Kidney (tissue), 22 donors: Measurements from ENCODE around the gene KCNK5. TPM values are rescaled to one million over a fixed set of nuclear protein-coding genes. Genes with fewer than 3 reads are reported as not detected.

Experiments
- DNase-seq, 5 donors: peaks; one replicate each; pipeline ENCODE4 v3.0.0-alpha.2; 2013 to 2020
- FAIRE-seq: peaks from 2 replicates; lab custom pipeline; 2012; peaks lifted over from hg19 to GRCh38; lab: Jason Lieb, UNC
- H3K27ac ChIP-seq, 2 donors: one replicate each; pipeline ENCODE4 v1.7.0; 2013; ENCODE audit warnings: low read depth in 2 of 2, low read length in 2 of 2, inconsistent platforms in 1 of 2
- H3K27me3 ChIP-seq: one replicate; pipeline ENCODE4 v1.7.1; 2013; ENCODE audit warnings: low read length, inconsistent platforms; ENCODE audit not compliant: control insufficient read depth, insufficient read depth
- H3K36me3 ChIP-seq, 3 donors: one replicate each; pipeline versions ENCODE4 v1.7.0 to v1.7.1; 2013; ENCODE audit warnings: low read length in 3 of 3, control low read depth in 1 of 3, inconsistent platforms in 1 of 3; ENCODE audit not compliant: insufficient read depth in 3 of 3, control insufficient read depth in 2 of 3
- H3K4me1 ChIP-seq, 3 donors: one replicate each; pipeline versions ENCODE4 v1.7.0 to v1.7.1; 2013; ENCODE audit warnings: low read length in 3 of 3, inconsistent platforms in 1 of 3, low read depth in 1 of 3; ENCODE audit not compliant: control insufficient read depth in 2 of 3, insufficient read depth in 2 of 3
- H3K4me3 ChIP-seq, 3 donors: one replicate each; pipeline versions ENCODE4 v1.7.0 to v1.8.1; 2013; ENCODE audit warnings: low read length in 3 of 3, control low read depth in 1 of 3, inconsistent platforms in 1 of 3
- H3K9ac ChIP-seq, 3 donors: one replicate each; pipeline versions ENCODE4 v1.7.0 to v1.7.1; 2013; ENCODE audit warnings: low read length in 3 of 3, control low read depth in 1 of 3, inconsistent platforms in 1 of 3
- H3K9me3 ChIP-seq, 3 donors: one replicate each; pipeline versions ENCODE4 v1.7.0 to v1.7.1; 2013; ENCODE audit warnings: low read length in 3 of 3, control low read depth in 1 of 3, inconsistent platforms in 1 of 3; ENCODE audit not compliant: control insufficient read depth in 2 of 3, insufficient read depth in 1 of 3
- CTCF ChIP-seq: IDR thresholded peaks from 3 replicates; pipeline ENCODE4 v1.5.1; 2012; ENCODE audit warnings: mild to moderate bottlenecking, moderate library complexity, borderline replicate concordance; ENCODE audit not compliant: insufficient read depth; ENCODE audit errors: extremely low read depth
- intact Hi-C: fragments of 100-400 bp; cut with DNase I; formaldehyde crosslinking; loops from one replicate; pipeline ENCODE4 v1.11.1; 2022
- long read RNA-seq, 10 donors: library from polyadenylated mRNA in 1 of 10; unstranded in 1 of 10; transcript quantifications; one replicate each; pipeline ENCODE4 v2.0.0 and lab custom pipeline, GENCODE V29; 2021 to 2026
- polyA plus RNA-seq: library from polyadenylated mRNA; stranded (reverse); fragments of 350-450 nt; fragmentation: Illumina TruSeq; extraction: RNeasy Lipid Tissue Mini Kit (QIAGEN cat#74804); gene quantifications from one replicate; pipeline ENCODE4 v1.2.3, GENCODE V29; 2014; ENCODE audit warnings: low read depth, low replicate concordance; ENCODE audit not compliant: insufficient read depth
- total RNA-seq: library from RNA; stranded (reverse); fragmentation: NEBNext Ultra II Directional; extraction: Animal tissue kit (Norgen Biotek cat#: 25700); gene quantifications from one replicate; pipeline ENCODE4 v1.2.1, GENCODE V29; 2021
- donor health status: control.
- donor health status: control.
- donor health status: control.
- donor health status: control.
- donor health status: control.
- donor health status: DM: yes; HTN: yes; CAD: no.
- donor health status: Normal renal cell carcinoma (clear cell type).

Gene KCNK5
- total RNA-seq (77.0 TPM), polyA plus RNA-seq (48.4 TPM)
- long read RNA-seq, donor 1 = 0 reads
- long read RNA-seq, donor 2, partial matches to known transcripts = 5 of 5 reads
- long read RNA-seq, donor 2, other reads (novel, unspliced or antisense) = 0 of 5 reads
- long read RNA-seq, donor 3, partial matches to known transcripts = 0 of 2 reads
- long read RNA-seq, donor 3, other reads (novel, unspliced or antisense) = 0 of 2 reads
- long read RNA-seq, donor 4, partial matches to known transcripts = 0 of 1 reads
- long read RNA-seq, donor 4, other reads (novel, unspliced or antisense) = 0 of 1 reads
- long read RNA-seq, donor 5 = 0 reads
- long read RNA-seq, donor 6 = 0 reads
- long read RNA-seq, donor 7, transcript KCNK5-201 (5 exons, 3,756 nt) = major isoform, 59 of 142 reads
- long read RNA-seq, donor 7, partial matches to known transcripts = 10 of 142 reads
- long read RNA-seq, donor 7, other reads (novel, unspliced or antisense) = 73 of 142 reads
- long read RNA-seq, donor 8, partial matches to known transcripts = 0 of 1 reads
- long read RNA-seq, donor 8, other reads (novel, unspliced or antisense) = 0 of 1 reads
- long read RNA-seq, donor 9 = 0 reads
- long read RNA-seq, donor 10 = 0 reads

- no peaks in the 10 kb centered on the region for H3K9me3 ChIP-seq
- intact Hi-C loops = no loop called here
- peak within 1 kb of the TSS; percentile 29 to 80 (median 58) for H3K9ac ChIP-seq
- H3K36me3 ChIP-seq = peaks cover 0 to 9% (median 0%) of the 10 kb centered on the region in 3 donors
- DNase-seq (peak; percentile 86 to 94 (median 92)), FAIRE-seq (no peak)
- peak; percentile 76 for TF ChIP-seq CTCF
- H3K4me1 ChIP-seq = peaks cover 3 to 8% (median 4%) of the 10 kb centered on the region in 3 donors
- peak within 1 kb of the TSS; percentile 56 to 92 (median 87) for H3K4me3 ChIP-seq
- H3K27me3 ChIP-seq = no peaks in the 10 kb centered on the region
- peak within 1 kb of the TSS; percentile 24 to 74 for H3K27ac ChIP-seq
These were observed at the start of gene KCNK5 for GRCh38 chr6:39228992-39229767. KCNK5 (minus strand) TSS chr6:39229475; CDS start chr6:39229111, 364 bp downstream.

- Histone ChIP-seq H3K4me3 (no peak overlapping the region), H3K36me3 (no peaks in the 10 kb centered on the region), H3K27me3 (no peaks in the 10 kb centered on the region), H3K9me3 (no peaks in the 10 kb centered on the region), H3K9ac (no peak overlapping the region), H3K27ac (peak overlapping the region in 1 of 2 donors; percentile 37), H3K4me1 (peaks cover 0 to 27% (median 9%) of the 10 kb centered on the region in 3 donors)
- FAIRE-seq (no peak), DNase-seq (no peak)
- intact Hi-C loops = no loop called here
- TF ChIP-seq CTCF = no peak
These were observed 47.2 kb upstream of the KCNK5 start for GRCh38 chr6:39276379-39276995.

GRCh38 chr6:39274903-39275302 lies 45.6 kb upstream of the KCNK5 start:
- FAIRE-seq = no peak
- H3K27ac ChIP-seq = no peak overlapping the region
- intact Hi-C loops = no loop called here

More at GRCh38 chr6:39274903-39275302, 45.6 kb upstream of the KCNK5 start:
- no peak for DNase-seq
- Histone ChIP-seq H3K27me3 (no peaks in the 10 kb centered on the region), H3K9me3 (no peaks in the 10 kb centered on the region), H3K36me3 (no peaks in the 10 kb centered on the region), H3K9ac (no peak overlapping the region), H3K4me1 (peaks cover 0 to 15% (median 4%) of the 10 kb centered on the region in 3 donors), H3K4me3 (no peak overlapping the region)
- no peak for TF ChIP-seq CTCF
